Skeletal muscle satellite cell (primary cell): Measurements from ENCODE around the gene LONP2. TPM values are rescaled to one million over a fixed set of nuclear protein-coding genes. Genes with fewer than 3 reads are reported as not detected.

ENCODE experiments used
- H3K27me3 ChIP-seq: 2 replicates; pipeline ENCODE4 v1.7.0; 2013; ENCODE audit warnings: low read length; ENCODE audit not compliant: control insufficient read depth, insufficient read depth
- H3K36me3 ChIP-seq: 2 replicates; pipeline ENCODE4 v1.7.0; 2013; ENCODE audit warnings: mild to moderate bottlenecking, control low read depth, low read length; ENCODE audit not compliant: insufficient read depth
- H3K4me1 ChIP-seq: 2 replicates; pipeline ENCODE4 v1.7.0; 2013; ENCODE audit warnings: low read length; ENCODE audit not compliant: control insufficient read depth, insufficient read depth
- H3K4me2 ChIP-seq: 2 replicates; pipeline ENCODE4 v1.7.0; 2013; ENCODE audit warnings: mild to moderate bottlenecking, low read length
- H3K4me3 ChIP-seq: 2 replicates; pipeline ENCODE4 v1.7.0; 2013; ENCODE audit warnings: low read length
- H3K9ac ChIP-seq: 2 replicates; pipeline ENCODE4 v1.7.0; 2013; ENCODE audit warnings: mild to moderate bottlenecking, low read depth, low read length, moderate library complexity
- H3K9me3 ChIP-seq: replicated peaks from 2 replicates; pipeline ENCODE4 v1.7.0; 2013; ENCODE audit warnings: mild to moderate bottlenecking, control low read depth, low read length
- total RNA-seq: library from RNA; depleted of rRNA; stranded (reverse); fragments of >200 nt; gene quantifications from 2 replicates; pipeline ENCODE4 v1.2.3, GENCODE V29; 2012; rRNA removed

The LONP2 gene, protein sequence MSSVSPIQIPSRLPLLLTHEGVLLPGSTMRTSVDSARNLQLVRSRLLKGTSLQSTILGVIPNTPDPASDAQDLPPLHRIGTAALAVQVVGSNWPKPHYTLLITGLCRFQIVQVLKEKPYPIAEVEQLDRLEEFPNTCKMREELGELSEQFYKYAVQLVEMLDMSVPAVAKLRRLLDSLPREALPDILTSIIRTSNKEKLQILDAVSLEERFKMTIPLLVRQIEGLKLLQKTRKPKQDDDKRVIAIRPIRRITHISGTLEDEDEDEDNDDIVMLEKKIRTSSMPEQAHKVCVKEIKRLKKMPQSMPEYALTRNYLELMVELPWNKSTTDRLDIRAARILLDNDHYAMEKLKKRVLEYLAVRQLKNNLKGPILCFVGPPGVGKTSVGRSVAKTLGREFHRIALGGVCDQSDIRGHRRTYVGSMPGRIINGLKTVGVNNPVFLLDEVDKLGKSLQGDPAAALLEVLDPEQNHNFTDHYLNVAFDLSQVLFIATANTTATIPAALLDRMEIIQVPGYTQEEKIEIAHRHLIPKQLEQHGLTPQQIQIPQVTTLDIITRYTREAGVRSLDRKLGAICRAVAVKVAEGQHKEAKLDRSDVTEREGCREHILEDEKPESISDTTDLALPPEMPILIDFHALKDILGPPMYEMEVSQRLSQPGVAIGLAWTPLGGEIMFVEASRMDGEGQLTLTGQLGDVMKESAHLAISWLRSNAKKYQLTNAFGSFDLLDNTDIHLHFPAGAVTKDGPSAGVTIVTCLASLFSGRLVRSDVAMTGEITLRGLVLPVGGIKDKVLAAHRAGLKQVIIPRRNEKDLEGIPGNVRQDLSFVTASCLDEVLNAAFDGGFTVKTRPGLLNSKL
- 38.4 and 53.0 TPM in 2 replicates for total RNA-seq

DNA sequence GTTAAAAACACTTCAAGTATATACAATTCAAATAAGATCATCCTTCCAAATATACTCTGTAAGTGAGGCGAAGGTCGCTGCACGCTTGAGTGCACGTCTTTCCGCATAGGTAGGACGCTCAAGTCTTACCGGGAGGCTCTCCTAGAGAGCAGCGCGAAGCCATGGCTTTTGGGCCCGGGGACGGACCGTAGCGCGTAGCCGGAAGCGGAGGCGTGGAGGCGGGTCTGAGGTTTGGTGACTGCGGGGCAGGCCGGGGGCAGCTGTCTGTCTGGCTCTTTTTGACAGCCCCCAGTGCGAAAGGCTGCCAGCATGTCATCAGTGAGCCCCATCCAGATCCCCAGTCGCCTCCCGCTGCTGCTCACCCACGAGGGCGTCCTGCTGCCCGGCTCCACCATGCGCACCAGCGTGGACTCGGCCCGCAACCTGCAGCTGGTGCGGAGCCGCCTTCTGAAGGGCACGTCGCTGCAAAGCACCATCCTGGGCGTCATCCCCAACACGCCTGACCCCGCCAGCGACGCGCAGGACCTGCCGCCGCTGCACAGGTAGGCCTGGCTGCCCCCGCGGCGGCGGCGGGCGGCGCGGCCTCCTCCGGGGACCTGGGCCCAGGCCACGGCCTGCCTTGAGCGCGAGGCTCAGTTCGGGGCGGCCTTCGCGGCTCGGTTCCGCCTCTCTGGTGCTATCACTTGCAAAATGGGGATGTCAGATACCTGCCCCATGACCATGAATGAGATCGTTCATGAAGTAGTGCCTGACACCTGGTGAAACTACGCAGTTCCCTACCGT lies at the start of gene LONP2:
LONP2 (plus strand) TSS at position 221 of the 783 bp plus-strand sequence; CDS start at position 310, 89 bp downstream.
- peaks cover 3% of the 10 kb centered on the region for H3K36me3 ChIP-seq
- H3K4me2 ChIP-seq = peak within 1 kb of the TSS; percentile 83
- H3K4me3 ChIP-seq = peak within 1 kb of the TSS; percentile 94
- no peaks in the 10 kb centered on the region for H3K9me3 ChIP-seq
- H3K4me1 ChIP-seq = peaks cover 18% of the 10 kb centered on the region
- H3K9ac ChIP-seq = peak within 1 kb of the TSS; percentile 94
- no peaks in the 10 kb centered on the region for H3K27me3 ChIP-seq

DNA sequence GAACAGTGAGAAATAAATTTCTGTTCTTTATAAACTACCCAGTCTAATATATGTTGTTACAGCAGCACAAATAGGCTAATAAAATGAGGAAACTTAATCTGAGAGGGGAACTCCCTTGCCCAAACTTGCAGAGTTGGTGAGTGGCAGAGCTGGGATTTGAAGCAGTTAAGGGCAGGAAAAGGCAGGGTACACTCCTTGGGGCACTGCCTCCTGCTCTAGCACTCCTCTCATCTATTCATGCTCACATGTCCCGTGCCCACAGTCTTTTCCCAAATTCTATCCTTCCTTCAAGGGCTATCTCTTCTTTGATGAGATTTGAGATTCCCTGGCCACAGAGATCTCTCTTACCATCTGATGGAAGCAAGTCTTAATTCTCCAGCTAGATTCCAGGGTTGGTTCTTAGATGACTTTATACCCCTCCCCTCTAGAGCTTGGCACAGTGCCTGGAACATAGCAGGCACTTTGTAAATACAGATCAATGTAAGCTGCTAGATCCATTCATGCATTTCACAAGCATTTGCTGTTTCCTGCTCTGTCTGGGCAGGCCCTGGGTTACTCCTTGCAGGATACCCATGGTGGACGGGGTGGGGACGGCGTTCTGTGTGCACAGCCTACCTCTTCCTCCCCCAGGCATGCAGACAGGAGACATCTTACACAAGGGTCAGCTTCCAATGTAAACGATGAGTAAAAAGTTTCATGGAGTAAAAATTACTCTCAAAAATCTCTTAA lies 49.1 kb upstream of the LONP2 start:
- H3K27me3 ChIP-seq = peaks cover 9% of the 10 kb centered on the region
- no peaks in the 10 kb centered on the region for H3K4me1 ChIP-seq
- no peak overlapping the region for H3K4me3 ChIP-seq
- H3K4me2 ChIP-seq = no peak overlapping the region
- no peaks in the 10 kb centered on the region for H3K36me3 ChIP-seq
- H3K9me3 ChIP-seq = no peaks in the 10 kb centered on the region
- no peak overlapping the region for H3K9ac ChIP-seq

DNA sequence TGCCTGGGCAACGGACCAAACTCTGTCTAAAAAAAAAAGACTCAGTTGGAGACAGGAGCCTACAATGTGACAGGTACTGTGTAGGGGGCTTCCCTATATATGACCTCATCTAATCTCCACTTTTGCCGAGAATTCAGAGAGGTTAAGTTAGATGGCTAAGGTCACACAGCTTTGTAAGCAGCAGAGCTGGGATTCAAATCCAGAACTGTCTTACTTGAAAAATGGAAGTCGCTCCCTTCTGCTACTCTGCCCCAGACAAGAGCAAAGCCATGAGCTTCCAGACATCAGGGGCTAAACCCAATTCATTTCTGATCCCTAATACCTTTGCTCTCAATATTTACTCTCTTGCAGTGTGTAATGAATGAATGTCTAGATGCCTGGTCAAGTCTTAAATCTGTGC lies 46.8 kb upstream of the LONP2 start:
- Histone ChIP-seq H3K9ac (no peak overlapping the region), H3K4me1 (no peaks in the 10 kb centered on the region), H3K9me3 (no peaks in the 10 kb centered on the region), H3K27me3 (peaks cover 21% of the 10 kb centered on the region), H3K4me2 (no peak overlapping the region), H3K36me3 (no peaks in the 10 kb centered on the region), H3K4me3 (no peak overlapping the region)

DNA sequence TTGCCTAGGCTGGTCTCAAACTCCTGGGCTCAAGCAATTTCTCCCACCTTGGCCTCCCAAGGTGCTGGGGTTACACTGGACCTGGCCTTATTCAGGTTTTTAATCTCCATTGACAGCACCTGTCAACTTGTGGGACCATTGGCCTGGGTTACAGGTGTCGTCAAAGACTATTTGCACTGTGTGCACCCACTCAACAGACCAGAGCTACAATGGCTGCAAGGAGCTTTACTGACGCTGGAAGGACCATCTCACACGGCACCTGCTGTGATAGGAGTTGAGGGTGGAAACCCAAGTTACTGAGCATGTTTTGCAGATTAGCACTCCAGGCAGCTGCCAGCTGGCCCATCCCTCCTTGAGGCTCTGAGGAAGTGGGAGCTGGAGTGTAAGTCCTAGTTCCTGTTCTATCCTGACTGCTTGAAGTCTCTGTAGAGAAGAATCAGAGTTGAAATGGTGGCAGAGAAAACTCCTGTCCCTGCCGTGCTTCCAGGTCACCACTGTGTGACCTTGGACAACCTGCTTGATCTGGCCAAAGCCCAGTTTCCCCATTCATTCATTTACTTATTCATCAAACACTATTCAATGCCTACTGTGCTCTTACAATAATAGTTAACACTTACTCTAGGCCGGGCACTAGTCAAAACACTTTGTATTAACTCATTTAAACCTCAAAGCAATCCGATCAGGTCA lies 42.4 kb upstream of the LONP2 start:
- H3K27me3 ChIP-seq = peaks cover 37% of the 10 kb centered on the region
- H3K4me1 ChIP-seq = no peaks in the 10 kb centered on the region
- H3K4me3 ChIP-seq = no peak overlapping the region
- no peak overlapping the region for H3K9ac ChIP-seq
- no peaks in the 10 kb centered on the region for H3K36me3 ChIP-seq
- no peaks in the 10 kb centered on the region for H3K9me3 ChIP-seq
- H3K4me2 ChIP-seq = no peak overlapping the region

DNA sequence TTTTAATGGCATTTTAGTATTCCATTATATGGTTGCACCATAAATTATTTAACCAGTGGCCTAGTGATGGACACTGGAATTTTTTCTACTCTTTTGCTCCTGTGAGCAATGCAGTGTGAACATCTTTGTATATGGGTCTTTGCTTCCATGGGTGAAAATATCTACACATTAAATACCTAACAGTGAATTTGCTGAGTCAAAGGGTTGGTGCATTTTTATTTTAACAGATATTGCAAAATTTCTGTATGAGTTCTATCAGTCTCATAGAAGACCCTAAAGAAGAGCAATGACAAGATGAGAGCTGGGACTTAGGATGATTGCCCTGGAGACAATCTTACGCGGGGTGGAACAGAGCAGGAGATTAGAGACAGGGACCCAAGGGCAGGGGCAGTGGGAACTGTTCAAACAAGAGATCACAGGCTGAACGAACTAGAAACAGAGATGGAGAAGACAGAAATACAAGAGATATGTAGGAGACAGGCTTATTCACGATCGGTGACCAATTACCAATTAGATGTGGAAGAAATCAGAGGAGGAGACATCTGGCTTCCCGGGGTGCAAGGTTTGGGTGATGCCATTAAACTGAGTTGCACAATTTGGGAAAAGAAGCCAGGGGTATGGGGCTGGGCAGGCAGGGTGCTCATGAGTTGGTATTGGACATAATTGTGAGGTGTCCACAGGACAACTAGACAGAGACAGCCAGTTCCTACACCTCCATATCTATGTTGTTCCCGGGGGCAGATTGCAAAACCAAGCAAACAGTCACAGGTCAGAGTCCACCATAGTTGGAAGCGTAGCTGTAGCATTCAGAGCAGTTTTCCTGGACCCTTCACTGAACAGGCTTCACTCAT lies 39.9 kb upstream of the LONP2 start:
- no peak overlapping the region for H3K4me2 ChIP-seq
- no peaks in the 10 kb centered on the region for H3K9me3 ChIP-seq
- H3K36me3 ChIP-seq = no peaks in the 10 kb centered on the region
- peaks cover 49% of the 10 kb centered on the region for H3K27me3 ChIP-seq
- no peak overlapping the region for H3K4me3 ChIP-seq
- H3K9ac ChIP-seq = no peak overlapping the region
- no peaks in the 10 kb centered on the region for H3K4me1 ChIP-seq

DNA sequence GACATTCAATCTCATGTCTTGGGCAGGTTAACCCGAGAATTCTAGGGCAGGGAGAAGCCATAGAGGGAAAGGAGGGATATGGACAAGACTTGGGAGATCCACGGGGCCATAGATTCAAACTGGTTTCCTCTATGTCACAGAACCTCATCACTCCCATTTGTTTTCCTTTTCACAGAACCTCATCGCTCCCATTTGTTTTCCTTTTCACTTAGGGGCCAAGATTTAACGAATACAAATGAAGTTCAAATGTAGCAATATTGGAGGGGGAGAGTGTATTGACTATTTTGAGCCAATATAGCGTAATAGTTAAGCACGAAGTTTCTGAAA lies 39.3 kb upstream of the LONP2 start:
- H3K4me1 ChIP-seq = no peaks in the 10 kb centered on the region
- no peak overlapping the region for H3K4me2 ChIP-seq

DNA sequence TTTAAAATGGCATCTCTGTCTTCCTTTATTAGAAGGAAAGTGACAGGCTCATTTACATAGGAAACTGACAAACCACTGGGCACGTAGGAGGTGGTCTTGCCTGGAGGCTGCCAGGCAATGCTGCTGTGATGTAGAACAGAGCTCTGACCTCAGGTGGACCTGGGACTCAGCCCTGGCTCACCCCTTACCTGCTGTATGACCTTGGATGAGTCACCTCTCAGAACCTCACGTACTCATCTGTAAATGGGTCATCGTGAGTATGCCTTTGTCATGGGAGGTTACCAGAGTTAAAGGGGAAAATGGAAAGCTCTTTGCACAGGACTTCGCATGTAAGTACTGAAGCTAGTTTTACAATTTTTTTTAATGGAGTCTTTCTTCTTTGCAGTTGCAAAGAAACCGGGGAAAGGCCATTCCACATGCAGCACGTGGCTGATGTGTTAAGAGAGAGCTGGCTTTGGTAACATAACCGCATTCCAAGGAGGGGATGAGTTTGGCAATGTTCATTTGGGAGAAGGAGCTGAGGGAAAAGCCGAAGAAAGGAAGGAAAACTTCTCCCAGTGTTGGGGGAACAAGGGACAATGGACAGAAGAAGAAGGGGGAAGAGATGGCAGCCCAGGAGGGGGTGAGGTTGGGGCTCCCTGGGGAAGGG lies 37.4 kb upstream of the LONP2 start:
- Histone ChIP-seq H3K36me3 (no peaks in the 10 kb centered on the region), H3K4me3 (no peak overlapping the region), H3K4me2 (no peak overlapping the region), H3K27me3 (peaks cover 44% of the 10 kb centered on the region), H3K9me3 (no peaks in the 10 kb centered on the region), H3K4me1 (no peaks in the 10 kb centered on the region), H3K9ac (no peak overlapping the region)

More for the DNA sequence above, 39.3 kb upstream of the LONP2 start:
- Histone ChIP-seq H3K36me3 (no peaks in the 10 kb centered on the region), H3K27me3 (peaks cover 52% of the 10 kb centered on the region), H3K9ac (no peak overlapping the region), H3K9me3 (no peaks in the 10 kb centered on the region), H3K4me3 (no peak overlapping the region)

DNA sequence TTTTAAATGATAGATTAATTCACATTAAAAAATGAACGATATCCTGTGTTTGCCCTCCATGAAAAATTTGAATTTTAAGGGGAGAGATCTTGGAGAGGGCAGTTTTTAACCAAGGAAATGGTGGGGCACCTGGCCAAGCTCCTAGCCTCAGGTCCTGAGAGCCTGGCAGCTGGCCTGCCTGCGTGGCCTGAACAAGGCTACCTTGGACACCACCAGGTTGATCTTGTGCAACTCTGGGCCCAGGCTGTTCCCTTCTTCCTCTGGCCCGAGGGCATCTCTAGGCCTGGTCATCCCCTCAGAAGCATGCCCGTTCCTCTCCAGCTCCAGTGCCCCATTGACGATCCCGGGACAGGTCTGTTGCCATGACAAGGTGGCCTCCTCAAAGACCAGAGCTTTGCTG lies 33.4 kb upstream of the LONP2 start:
- no peak overlapping the region for H3K9ac ChIP-seq
- H3K36me3 ChIP-seq = no peaks in the 10 kb centered on the region
- no peaks in the 10 kb centered on the region for H3K9me3 ChIP-seq
- peaks cover 21% of the 10 kb centered on the region for H3K27me3 ChIP-seq
- H3K4me3 ChIP-seq = no peak overlapping the region
- H3K4me1 ChIP-seq = no peaks in the 10 kb centered on the region
- no peak overlapping the region for H3K4me2 ChIP-seq

DNA sequence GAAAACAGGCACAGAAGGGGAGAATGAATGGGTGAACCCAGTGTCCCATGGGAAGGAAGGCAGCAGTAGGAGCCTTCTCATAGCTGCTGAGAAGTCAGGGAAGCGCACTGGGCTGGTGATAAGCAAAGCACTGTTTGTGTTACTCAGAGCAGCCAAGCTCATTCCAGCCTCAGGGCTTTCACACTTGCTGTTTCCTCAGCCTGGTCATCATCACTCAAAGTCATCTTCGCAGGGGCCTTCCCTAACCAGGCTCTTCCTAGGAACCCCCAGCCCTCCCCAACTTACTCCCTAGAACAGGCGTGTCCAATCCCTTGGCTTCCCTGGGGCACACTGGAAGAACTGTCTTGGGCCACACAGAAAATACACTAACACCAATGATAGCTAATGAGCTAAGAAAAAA lies 32.1 kb upstream of the LONP2 start:
- Histone ChIP-seq H3K4me1 (no peaks in the 10 kb centered on the region), H3K27me3 (peaks cover 20% of the 10 kb centered on the region), H3K4me3 (no peak overlapping the region), H3K4me2 (no peak overlapping the region), H3K36me3 (no peaks in the 10 kb centered on the region), H3K9ac (no peak overlapping the region), H3K9me3 (no peaks in the 10 kb centered on the region)
